IMR-90 (cell line): ENCODE measurements around the gene OR10A3. TPM values are rescaled to one million over a fixed set of nuclear protein-coding genes. Genes with fewer than 3 reads are reported as not detected.

Experiments used
- ATAC-seq: fragments of 200-7000 bp; cut with Tn5 transposase; 2 replicates; pipeline ENCODE4 v1.9.1; 2020; ENCODE audit warnings: low read depth, mild to moderate bottlenecking, moderate library complexity
- BruUV-seq: library from RNA; stranded (reverse); fragments of 400-500 nt; replicated peaks from 2 replicates; lab custom pipeline; 2021; lab: Mats Ljungman, UMichigan
- CTCF ChIA-PET: fragments of 300-600 bp; formaldehyde crosslinking; extraction: SDS; loops from one replicate; lab custom pipeline; 2021; ENCODE audit warnings: antibody characterized with exemption; lab: Yijun Ruan, JAX
- POLR2A ChIA-PET: fragments of 300-600 bp; sonication (Branson Sonifier 250); formaldehyde crosslinking; loops from one replicate; lab custom pipeline; 2022; ENCODE audit warnings: antibody characterized with exemption; ENCODE audit not compliant: unreplicated experiment; lab: Charles Lee
- DNase-seq: peaks from one replicate; pipeline ENCODE4 v3.0.0; 2013
- H2AFZ ChIP-seq: replicated peaks from 2 replicates; pipeline ENCODE3; 2013; ENCODE audit warnings: low read length, mild to moderate bottlenecking; ENCODE audit not compliant: poor library complexity
- H2AK5ac ChIP-seq: 2 replicates; pipeline ENCODE4 v1.6.1; 2013; ENCODE audit warnings: low read depth, low read length, inconsistent platforms
- H2AK9ac ChIP-seq: replicated peaks from 2 replicates; pipeline ENCODE3; 2013; ENCODE audit warnings: mild to moderate bottlenecking, low read depth, low read length, moderate library complexity; ENCODE audit not compliant: poor library complexity
- H2BK120ac ChIP-seq: 2 replicates; pipeline ENCODE4 v1.6.1; 2013; ENCODE audit warnings: low read depth, low read length, inconsistent platforms
- H2BK15ac ChIP-seq: 3 replicates; pipeline ENCODE4 v1.6.1; 2013; ENCODE audit warnings: low read depth, low read length, inconsistent platforms
- H2BK20ac ChIP-seq: 2 replicates; pipeline ENCODE4 v1.6.1; 2013; ENCODE audit warnings: low read depth, mild to moderate bottlenecking, inconsistent platforms, low read length, moderate library complexity
- H2BK5ac ChIP-seq: 2 replicates; pipeline ENCODE4 v1.6.1; 2013; ENCODE audit warnings: mild to moderate bottlenecking, low read depth, low read length, inconsistent platforms; ENCODE audit not compliant: poor library complexity, severe bottlenecking
- H3K14ac ChIP-seq: replicated peaks from 2 replicates; pipeline ENCODE4 v1.6.1; 2013; ENCODE audit warnings: low read depth, low read length, inconsistent platforms
- H3K18ac ChIP-seq: 2 replicates; pipeline ENCODE4 v1.6.1; 2013; ENCODE audit warnings: low read depth, low read length, control low read depth
- H3K23ac ChIP-seq: 2 replicates; pipeline ENCODE4 v1.6.1; 2013; ENCODE audit warnings: low read depth, low read length, inconsistent platforms
- H3K27ac ChIP-seq: 2 replicates; pipeline ENCODE4 v1.5.1; 2013; ENCODE audit warnings: mild to moderate bottlenecking, control low read depth, low read length; ENCODE audit not compliant: insufficient read depth
- H3K27me3 ChIP-seq: 2 replicates; pipeline ENCODE4 v1.6.1; 2013; ENCODE audit warnings: low read length; ENCODE audit not compliant: control insufficient read depth, insufficient read depth
- H3K36me3 ChIP-seq: 2 replicates; pipeline ENCODE4 v1.6.1; 2013; ENCODE audit warnings: low read length, mixed read lengths; ENCODE audit not compliant: control insufficient read depth, insufficient read depth
- H3K4ac ChIP-seq: 2 replicates; pipeline ENCODE4 v1.6.1; 2013; ENCODE audit warnings: low read depth, low read length, inconsistent platforms
- H3K4me1 ChIP-seq: 2 replicates; pipeline ENCODE4 v1.6.1; 2013; ENCODE audit warnings: low read length, mixed read lengths; ENCODE audit not compliant: control insufficient read depth, insufficient read depth
- H3K4me2 ChIP-seq: 2 replicates; pipeline ENCODE4 v1.6.1; 2013; ENCODE audit warnings: low read depth, mild to moderate bottlenecking, control low read depth, low read length, moderate library complexity
- H3K4me3 ChIP-seq: 2 replicates; pipeline ENCODE4 v1.5.1; 2013; ENCODE audit warnings: low read depth, mild to moderate bottlenecking, control low read depth, low read length, moderate library complexity; ENCODE audit not compliant: insufficient read depth
- H3K56ac ChIP-seq: 2 replicates; pipeline ENCODE4 v1.6.1; 2013; ENCODE audit warnings: low read length, inconsistent platforms; ENCODE audit not compliant: insufficient read depth; ENCODE audit errors: extremely low read depth
- H3K79me1 ChIP-seq, 2 experiments: 2 replicates each; pipeline ENCODE4 v1.6.1; 2013; ENCODE audit warnings: low read length in 2 of 2, inconsistent platforms in 1 of 2, low read depth in 1 of 2
- H3K9ac ChIP-seq: 2 replicates; pipeline ENCODE4 v1.6.1; 2013; ENCODE audit warnings: low read depth, low read length, control low read depth
- H3K9me1 ChIP-seq: 2 replicates; pipeline ENCODE4 v1.6.1; 2013; ENCODE audit warnings: low read length, inconsistent platforms; ENCODE audit not compliant: insufficient read depth
- H3K9me3 ChIP-seq: 2 replicates; pipeline ENCODE4 v1.6.1; 2013; ENCODE audit warnings: low read length; ENCODE audit not compliant: control insufficient read depth, insufficient read depth
- H4K20me1 ChIP-seq: 2 replicates; pipeline ENCODE4 v1.6.1; 2013; ENCODE audit warnings: low read length, inconsistent platforms; ENCODE audit not compliant: insufficient read depth
- H4K5ac ChIP-seq: 2 replicates; pipeline ENCODE4 v1.6.1; 2013; ENCODE audit warnings: mild to moderate bottlenecking, low read depth, low read length, control low read depth
- H4K8ac ChIP-seq, 2 experiments: 2 replicates each; pipeline ENCODE4 v1.6.1; 2013; ENCODE audit warnings: low read depth in 2 of 2, low read length in 2 of 2, control low read depth in 1 of 2, inconsistent platforms in 1 of 2
- H4K91ac ChIP-seq: 2 replicates; pipeline ENCODE4 v1.6.1; 2013; ENCODE audit warnings: low read depth, low read length, inconsistent platforms; ENCODE audit not compliant: insufficient read depth
- CEBPB ChIP-seq: IDR thresholded peaks from 2 replicates; pipeline ENCODE4 v1.6.1; 2012; ENCODE audit warnings: low read depth, low read length, improper control_type of control experiment
- CHD1 ChIP-seq: IDR thresholded peaks from 2 replicates; pipeline ENCODE4 v1.6.1; 2012; ENCODE audit warnings: low read depth, low read length, improper control_type of control experiment
- MAFK ChIP-seq: IDR thresholded peaks from 2 replicates; pipeline ENCODE4 v1.6.1; 2012; ENCODE audit warnings: low read depth, low read length, improper control_type of control experiment
- MXI1 ChIP-seq: IDR thresholded peaks from 2 replicates; pipeline ENCODE4 v1.6.1; 2012; ENCODE audit warnings: low read depth, mild to moderate bottlenecking, low read length, moderate library complexity, borderline replicate concordance
- NFE2L2 ChIP-seq: fragments of 150-350 bp; IDR thresholded peaks from 2 replicates; pipeline ENCODE4 v1.6.1; 2016; ENCODE audit warnings: low read depth, mild to moderate bottlenecking, low read length
- POLR2A ChIP-seq: IDR thresholded peaks from 2 replicates; pipeline ENCODE4 v1.6.1; 2012; ENCODE audit warnings: mild to moderate bottlenecking, low read depth, low read length
- RCOR1 ChIP-seq: IDR thresholded peaks from 2 replicates; pipeline ENCODE4 v1.6.1; 2012; ENCODE audit warnings: mild to moderate bottlenecking, low read length, improper control_type of control experiment; ENCODE audit not compliant: insufficient replicate concordance
- RFX5 ChIP-seq: IDR thresholded peaks from 2 replicates; pipeline ENCODE4 v1.8.0; 2012; ENCODE audit warnings: low read depth, mild to moderate bottlenecking, low read length, moderate library complexity
- SMC3 ChIP-seq: fragments of 150-350 bp; IDR thresholded peaks from 2 replicates; pipeline ENCODE4 v1.6.1; 2016; ENCODE audit warnings: low read depth, mild to moderate bottlenecking, antibody characterized with exemption, low read length, moderate library complexity
- WGBS, 2 experiments: methylation state at CpG; one replicate each; pipeline versions ENCODE4 v1.1.5 to v1.1.7; 2013; ENCODE audit warnings: missing lambda C conversion rate in 2 of 2; ENCODE audit not compliant: insufficient read length in 1 of 2; ENCODE audit errors: extremely low coverage in 2 of 2; 5-methylcytosine and 5-hydroxymethylcytosine counted together
- dilution Hi-C: fragments of 300-500 bp; cut with HindIII; formaldehyde crosslinking; loops from one replicate; pipeline ENCODE4 v1.14.3; 2018; ENCODE audit warnings: low sequenced_read_pairs; ENCODE audit not compliant: unreplicated experiment
- in situ Hi-C: fragments of 300-500 bp; cut with MboI; formaldehyde crosslinking; loops from 3 replicates; pipeline ENCODE4 v1.14.3; 2019; ENCODE audit warnings: low sequenced_read_pairs, inconsistent platforms, mixed read lengths
- intact Hi-C: fragments of 100-400 bp; cut with micrococcal nuclease; formaldehyde crosslinking; loops from 2 replicates; pipeline ENCODE4 v1.10.0; 2022
- polyA plus RNA-seq, 3 experiments: library from polyadenylated mRNA; depleted of rRNA; stranded (reverse); fragments of >200 nt; gene quantifications; 2 replicates each; pipeline ENCODE4 v1.2.3, GENCODE V29; 2012; ENCODE audit warnings: low replicate concordance in 1 of 3
- total RNA-seq: library from RNA; depleted of rRNA; stranded (reverse); fragments of >200 nt; gene quantifications from 2 replicates; pipeline ENCODE4 v1.2.3, GENCODE V29; 2012
- TF ChIP-seq, protein P1 (sequence below): fragments of 150-350 bp; IDR thresholded peaks from 2 replicates; pipeline ENCODE4 v1.6.1; 2016; ENCODE audit warnings: low read depth, mild to moderate bottlenecking, low read length, moderate library complexity, borderline replicate concordance
- TF ChIP-seq, protein P2 (sequence below): conservative IDR thresholded peaks from 2 replicates; pipeline ENCODE4 v1.5.1; 2012; ENCODE audit warnings: mild to moderate bottlenecking, low read depth, low read length, improper control_type of control experiment
- TF ChIP-seq, protein P3 (sequence below): fragments of 150-350 bp; IDR thresholded peaks from 2 replicates; pipeline ENCODE4 v1.6.1; 2017; ENCODE audit warnings: mild to moderate bottlenecking, antibody characterized with exemption, low read length, low read depth

The OR10A3 gene
- total and polyA plus RNA-seq, 2 of the 4 experiments (the other 2 are of a cell fraction) = 0.03 TPM; not detected in 1

DNA sequence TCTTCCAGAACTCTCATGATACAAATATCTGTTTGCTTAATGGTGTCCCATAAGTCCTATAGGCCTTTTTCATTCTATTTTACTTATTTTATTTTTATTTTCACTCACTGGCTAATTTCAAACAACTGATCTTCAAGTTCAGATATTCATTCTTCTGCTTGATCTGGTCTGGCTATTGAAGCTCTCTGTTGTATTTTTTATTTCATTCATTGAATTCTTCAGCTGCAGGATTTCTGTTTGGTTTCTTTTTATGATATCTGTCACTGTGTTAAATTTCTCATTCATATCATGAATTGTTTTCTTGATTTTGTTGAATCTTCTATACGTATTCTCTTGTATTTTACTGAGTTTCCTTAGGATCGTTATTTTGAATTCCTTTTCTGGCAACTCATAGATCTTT, 2.6 kb upstream of the OR10A3 start:
- Histone ChIP-seq H3K18ac (no peak overlapping the region), H3K4me2 (no peak overlapping the region), H3K14ac (no peak overlapping the region), H4K5ac (no peak overlapping the region), H2BK20ac (no peak overlapping the region), H4K91ac (no peak overlapping the region), H3K4me1 (no peaks in the 10 kb centered on the region), H3K9me1 (no peaks in the 10 kb centered on the region), H2BK15ac (no peak overlapping the region), H3K79me1 (no peaks in the 10 kb centered on the region), H3K9me3 (peaks cover 13% of the 10 kb centered on the region), H3K4ac (no peak overlapping the region), H3K27me3 (peaks cover 3% of the 10 kb centered on the region), H3K36me3 (no peaks in the 10 kb centered on the region), H3K27ac (no peak overlapping the region), H2AFZ (no peak overlapping the region), H4K20me1 (no peaks in the 10 kb centered on the region), H3K23ac (no peak overlapping the region), H2BK120ac (no peak overlapping the region), H3K9ac (no peak overlapping the region), H2AK5ac (no peak overlapping the region), H4K8ac (no peak overlapping the region), H3K56ac (no peak overlapping the region), H2BK5ac (no peak overlapping the region), H2AK9ac (no peak overlapping the region), H3K4me3 (no peak overlapping the region)
- no peak for ATAC-seq
- dilution Hi-C loops (no loop called here), in situ Hi-C loops (no loop called here), intact Hi-C loops (no loop called here)
- no peak for DNase-seq
- TF ChIP-seq CHD1 = no peak
- TF ChIP-seq POLR2A = no peak
- TF ChIP-seq MXI1 = no peak
- TF ChIP-seq, protein P1, sequence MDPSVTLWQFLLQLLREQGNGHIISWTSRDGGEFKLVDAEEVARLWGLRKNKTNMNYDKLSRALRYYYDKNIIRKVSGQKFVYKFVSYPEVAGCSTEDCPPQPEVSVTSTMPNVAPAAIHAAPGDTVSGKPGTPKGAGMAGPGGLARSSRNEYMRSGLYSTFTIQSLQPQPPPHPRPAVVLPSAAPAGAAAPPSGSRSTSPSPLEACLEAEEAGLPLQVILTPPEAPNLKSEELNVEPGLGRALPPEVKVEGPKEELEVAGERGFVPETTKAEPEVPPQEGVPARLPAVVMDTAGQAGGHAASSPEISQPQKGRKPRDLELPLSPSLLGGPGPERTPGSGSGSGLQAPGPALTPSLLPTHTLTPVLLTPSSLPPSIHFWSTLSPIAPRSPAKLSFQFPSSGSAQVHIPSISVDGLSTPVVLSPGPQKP = no peak
- TF ChIP-seq RFX5 = no peak
- TF ChIP-seq, protein P2, sequence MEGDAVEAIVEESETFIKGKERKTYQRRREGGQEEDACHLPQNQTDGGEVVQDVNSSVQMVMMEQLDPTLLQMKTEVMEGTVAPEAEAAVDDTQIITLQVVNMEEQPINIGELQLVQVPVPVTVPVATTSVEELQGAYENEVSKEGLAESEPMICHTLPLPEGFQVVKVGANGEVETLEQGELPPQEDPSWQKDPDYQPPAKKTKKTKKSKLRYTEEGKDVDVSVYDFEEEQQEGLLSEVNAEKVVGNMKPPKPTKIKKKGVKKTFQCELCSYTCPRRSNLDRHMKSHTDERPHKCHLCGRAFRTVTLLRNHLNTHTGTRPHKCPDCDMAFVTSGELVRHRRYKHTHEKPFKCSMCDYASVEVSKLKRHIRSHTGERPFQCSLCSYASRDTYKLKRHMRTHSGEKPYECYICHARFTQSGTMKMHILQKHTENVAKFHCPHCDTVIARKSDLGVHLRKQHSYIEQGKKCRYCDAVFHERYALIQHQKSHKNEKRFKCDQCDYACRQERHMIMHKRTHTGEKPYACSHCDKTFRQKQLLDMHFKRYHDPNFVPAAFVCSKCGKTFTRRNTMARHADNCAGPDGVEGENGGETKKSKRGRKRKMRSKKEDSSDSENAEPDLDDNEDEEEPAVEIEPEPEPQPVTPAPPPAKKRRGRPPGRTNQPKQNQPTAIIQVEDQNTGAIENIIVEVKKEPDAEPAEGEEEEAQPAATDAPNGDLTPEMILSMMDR = no peak
- no peak for TF ChIP-seq NFE2L2
- no peak for TF ChIP-seq RCOR1
- TF ChIP-seq CEBPB = no peak
- TF ChIP-seq, protein P3, sequence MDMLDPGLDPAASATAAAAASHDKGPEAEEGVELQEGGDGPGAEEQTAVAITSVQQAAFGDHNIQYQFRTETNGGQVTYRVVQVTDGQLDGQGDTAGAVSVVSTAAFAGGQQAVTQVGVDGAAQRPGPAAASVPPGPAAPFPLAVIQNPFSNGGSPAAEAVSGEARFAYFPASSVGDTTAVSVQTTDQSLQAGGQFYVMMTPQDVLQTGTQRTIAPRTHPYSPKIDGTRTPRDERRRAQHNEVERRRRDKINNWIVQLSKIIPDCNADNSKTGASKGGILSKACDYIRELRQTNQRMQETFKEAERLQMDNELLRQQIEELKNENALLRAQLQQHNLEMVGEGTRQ = no peak
- TF ChIP-seq MAFK = no peak
- no peak for TF ChIP-seq SMC3
- ChIA-PET POLR2A (no interaction called here), CTCF (interaction anchor here (0.6 kb wide), 1 partner anchor 9 kb away, joined by 3 read pairs; no protein-coding TSS in a partner anchor)
- no CpG with 5 or more reads among the region's 2 CpGs for WGBS, 2 experiments
- no TSS peak for BruUV-seq
